SKM-1 (cell line): ENCODE data around the gene ZNF423.

Experiments used
- DNase-seq: peaks from one replicate; lab custom pipeline; 2025; ENCODE audit not compliant: unreplicated experiment; lab: John Stamatoyannopoulos, UW

ZNF423 gene

GRCh38 chr16:49671333-49671732 is 184.6 kb downstream of the ZNF423 start:
- DNase-seq: no peak

DNA sequence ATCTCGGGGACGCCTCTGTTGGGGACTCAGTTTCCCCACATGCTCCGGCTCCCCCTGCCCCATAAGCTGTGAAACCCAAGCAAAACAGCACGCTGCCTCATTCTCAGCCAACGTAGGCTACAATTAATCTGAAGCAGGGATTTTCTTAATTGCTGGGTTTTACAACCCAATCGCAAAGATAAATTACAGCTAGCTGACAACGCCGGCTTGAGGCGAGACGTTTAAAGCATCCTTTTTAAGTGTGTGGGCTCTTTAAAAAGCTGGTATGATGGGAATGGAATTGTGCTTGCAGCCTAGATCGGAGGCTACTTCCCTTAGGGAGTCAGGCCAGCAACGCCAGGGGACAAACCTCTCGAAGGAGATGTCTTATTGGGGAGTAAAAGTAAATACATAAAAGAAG is 185.3 kb downstream of the ZNF423 start:
- no peak for DNase-seq

DNA sequence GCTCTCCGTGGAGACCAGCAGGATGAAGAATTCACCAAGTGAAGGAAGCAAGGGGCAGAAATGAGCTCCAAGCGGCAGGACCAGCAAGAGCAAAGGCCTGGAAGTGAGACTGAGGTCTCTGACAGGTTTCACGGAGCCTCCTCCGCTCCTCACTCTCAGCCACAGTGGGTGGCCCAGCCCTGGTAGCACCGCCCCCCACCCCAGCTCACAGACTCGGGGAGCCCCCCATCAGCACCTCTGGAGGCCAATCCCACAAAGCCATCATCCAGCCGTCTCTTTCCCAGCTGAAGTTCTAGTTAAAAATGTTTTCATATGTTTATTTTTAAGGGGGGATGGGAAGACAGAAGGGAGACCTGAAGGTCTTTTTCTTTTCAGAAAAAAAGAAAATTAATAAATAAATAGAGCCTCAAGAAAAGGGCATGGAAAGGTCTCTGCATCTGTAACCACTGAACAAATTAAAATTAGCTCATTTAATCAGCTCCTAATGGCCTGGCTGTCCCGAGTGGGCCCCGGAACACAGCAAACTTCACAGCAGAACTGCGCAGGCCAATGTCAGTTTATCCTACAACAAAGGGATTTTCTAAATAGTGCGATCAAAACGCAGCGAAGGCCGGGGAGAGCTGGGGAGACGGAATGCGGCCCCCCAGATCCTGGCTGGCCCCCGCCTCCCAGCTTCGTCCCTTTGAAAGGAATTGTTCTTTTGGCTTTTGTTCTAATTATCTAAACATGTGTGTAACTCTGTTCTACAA is 190.3 kb downstream of the ZNF423 start:
- DNase-seq: no peak

- DNase-seq: no peak
Observed at GRCh38 chr16:49664221-49665215, 191.4 kb downstream of the ZNF423 start.

GRCh38 chr16:49663081-49664065 is 192.5 kb downstream of the ZNF423 start:
- no peak for DNase-seq

DNA sequence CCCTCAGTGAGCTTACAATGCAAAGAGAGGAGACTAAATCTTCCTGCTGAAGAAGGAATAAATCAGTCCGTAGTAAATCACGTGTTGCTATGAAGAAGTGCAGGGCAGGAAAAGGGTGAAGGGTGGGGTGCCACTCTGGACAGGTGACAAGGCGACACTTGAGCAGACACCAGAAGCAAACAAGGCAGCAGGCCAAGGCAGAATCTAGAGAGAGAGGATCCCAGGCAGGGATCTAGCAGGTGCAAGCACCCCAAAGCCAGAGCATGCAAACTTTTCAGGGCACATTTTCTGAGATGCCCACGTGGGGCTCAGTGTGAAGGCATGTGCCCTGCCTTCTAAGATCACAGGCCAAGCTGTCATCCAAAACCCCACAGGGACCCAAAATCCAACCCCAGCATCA is 193.3 kb downstream of the ZNF423 start:
- no peak for DNase-seq

DNA sequence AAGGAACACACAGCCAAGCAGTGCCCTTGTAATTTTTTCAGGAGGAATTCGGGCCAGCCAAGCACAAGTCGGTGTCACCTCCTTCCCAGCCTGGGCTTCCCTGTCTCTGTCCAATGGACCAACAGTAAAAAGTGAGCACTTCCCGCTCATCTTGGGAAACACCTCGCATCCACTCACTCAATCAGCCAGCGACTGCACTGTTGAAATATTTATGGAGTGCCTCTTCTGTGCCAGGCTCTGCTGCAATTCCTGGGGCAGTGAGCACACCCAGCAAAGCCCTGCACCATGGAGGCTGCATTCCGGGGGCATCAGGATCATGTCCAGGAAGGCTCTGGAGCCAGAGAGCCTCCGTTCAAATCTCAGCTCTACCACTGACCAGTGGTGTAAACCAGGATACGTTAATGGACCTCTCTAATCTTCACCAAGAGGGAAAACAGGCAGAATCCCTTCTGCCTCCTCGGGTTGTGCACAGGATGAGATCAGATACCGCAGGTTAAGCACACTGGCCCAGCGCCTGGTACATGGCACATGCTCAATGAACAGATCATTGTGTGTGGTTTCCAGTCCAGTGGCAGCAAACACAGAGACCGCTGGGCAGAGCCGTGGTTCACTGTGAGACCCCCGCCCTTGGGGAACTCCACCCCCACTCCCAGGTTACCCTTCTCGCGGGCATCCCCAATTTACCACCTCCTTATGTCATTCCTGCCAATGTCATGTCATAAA is 194.3 kb downstream of the ZNF423 start:
- DNase-seq: no peak

- DNase-seq: no peak
Observed at GRCh38 chr16:49660626-49661025, 195.3 kb downstream of the ZNF423 start.

DNA sequence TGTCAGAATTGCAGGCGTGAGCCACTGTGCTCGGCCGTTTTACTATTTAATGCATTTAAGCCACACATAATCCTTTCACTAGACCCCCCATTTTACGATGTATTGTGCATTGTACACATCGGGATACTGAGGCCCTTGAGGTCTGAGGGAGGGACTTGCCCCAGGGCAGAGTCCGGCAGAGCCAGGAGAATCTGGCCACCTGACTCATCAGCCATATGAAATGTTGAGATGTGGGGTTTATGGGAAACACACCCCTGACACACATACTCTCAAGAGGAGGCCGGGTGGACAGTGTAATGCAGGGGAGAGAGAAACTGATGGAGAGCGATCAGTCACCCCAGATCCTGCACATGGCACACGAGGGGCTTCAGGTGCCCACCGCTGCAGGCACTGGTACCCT is 196.6 kb downstream of the ZNF423 start:
- DNase-seq: no peak

DNA sequence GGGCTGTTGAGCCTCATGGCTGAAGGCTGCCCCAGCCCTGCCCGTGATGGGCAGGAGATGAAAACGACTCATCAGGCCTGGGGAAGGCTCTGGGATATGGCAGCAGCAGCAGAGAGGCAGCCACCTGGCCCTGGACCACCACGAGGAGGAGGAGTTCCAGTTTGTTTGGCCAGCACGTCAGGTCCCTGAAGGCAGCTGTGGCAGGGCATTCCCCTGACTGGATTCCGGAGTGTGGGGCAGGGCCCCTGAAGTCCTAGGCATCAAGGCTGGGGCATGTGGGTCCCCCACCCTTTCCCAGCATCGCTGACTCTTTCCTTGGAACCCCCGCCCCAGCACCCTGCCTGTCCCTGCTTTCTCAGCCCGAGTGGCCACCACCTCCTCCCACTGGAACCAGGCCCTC is 197.4 kb downstream of the ZNF423 start:
- DNase-seq: no peak

GRCh38 chr16:49657736-49658465 is 198.0 kb downstream of the ZNF423 start:
- no peak for DNase-seq

GRCh38 chr16:49654425-49654824 is 201.5 kb downstream of the ZNF423 start:
- DNase-seq: no peak

- no peak for DNase-seq
Observed at GRCh38 chr16:49653577-49653976, 202.3 kb downstream of the ZNF423 start.

DNA sequence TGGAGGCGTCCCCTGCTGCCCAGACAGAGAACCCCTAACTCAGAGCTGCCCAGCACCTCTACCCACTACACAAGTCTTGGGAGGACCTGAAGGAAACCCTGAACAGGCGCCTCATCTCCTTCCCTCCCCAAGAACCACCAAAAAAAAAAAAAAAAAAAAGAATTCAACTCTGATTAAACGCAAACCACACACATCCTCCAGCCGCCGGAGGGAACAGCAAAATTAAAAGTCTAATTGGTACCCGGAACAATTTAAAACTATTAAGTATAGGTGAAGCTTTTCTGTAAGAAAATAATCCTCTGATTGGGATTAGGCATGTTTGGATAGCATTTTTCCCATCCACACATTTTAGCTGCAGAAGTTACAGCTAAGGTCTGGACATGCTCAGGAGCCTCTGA is 202.7 kb downstream of the ZNF423 start:
- no peak for DNase-seq

DNA sequence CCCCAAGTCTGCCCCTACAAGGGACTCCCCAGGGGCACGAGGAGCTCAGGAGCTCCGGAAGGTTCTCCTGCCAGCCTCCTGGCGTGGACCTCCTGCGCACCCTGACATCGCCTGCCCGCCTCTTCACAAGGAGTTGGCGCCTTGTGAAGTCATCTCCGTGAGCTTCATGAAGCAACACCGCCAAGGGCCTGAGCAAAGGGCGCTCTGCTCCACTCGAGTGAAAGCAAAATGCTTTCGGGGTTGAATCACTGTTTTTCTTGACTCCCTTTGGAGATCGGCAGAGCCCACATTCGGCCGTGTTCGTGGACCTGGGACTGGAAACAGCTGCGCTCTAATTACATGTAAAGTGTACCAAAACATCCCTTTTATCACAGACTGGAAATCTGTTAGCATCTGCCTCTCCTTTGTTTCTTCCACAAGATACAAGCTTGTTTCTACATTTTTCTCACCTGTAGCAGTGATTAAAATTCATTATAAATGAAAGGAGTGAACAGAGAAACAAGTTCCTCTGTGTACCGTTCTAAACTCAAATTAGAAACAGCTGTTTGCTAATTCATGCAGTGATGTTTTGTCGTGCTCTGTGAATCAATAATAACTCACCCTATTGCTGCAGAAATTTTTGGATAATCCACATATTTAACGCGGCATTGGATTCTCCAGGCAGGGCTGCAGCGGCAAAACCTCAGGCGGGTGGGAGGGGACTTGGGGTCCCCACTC is 203.3 kb downstream of the ZNF423 start:
- DNase-seq: no peak

DNA sequence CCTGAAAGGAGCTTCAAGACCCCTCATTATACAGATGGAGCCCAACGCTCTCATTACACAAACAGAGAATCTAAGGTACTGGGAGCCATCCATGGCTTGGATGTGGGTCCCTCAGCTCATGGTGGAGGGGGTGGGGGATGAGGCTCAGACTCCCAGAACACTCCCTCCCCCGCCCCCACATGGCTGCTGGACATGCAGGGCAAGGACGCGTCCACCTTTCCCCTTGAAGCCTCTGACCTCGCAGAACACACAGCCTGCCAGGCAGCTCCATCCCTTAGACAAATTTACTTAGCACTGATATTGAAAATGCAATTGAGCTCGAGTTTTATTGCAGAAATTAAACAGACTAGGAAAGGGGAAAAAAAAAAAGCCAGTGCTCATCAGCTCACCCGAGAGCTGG is 203.9 kb downstream of the ZNF423 start:
- no peak for DNase-seq

DNA sequence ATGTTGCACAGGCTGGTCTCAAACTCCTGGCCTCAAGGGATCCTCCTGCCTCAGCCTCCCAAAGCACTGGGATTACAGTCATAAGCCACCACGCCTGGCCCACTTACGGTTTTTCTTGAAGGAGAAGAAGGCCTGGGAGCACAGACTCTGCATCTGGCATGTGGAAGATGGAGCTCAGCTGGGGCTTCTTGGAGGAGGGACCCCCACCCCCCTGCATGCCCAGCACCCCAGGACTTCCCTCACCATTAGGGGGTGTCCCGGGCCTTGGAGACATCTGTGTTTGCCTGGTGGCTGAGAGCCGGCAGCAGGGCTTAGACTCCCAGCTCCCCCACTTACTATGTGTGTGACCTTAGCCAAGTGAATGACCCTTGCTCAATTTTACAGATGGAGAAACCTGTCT is 204.7 kb downstream of the ZNF423 start:
- DNase-seq: no peak

GRCh38 chr16:49650603-49651002 is 205.3 kb downstream of the ZNF423 start:
- no peak for DNase-seq
